ENCODE results near the gene SCIN.

SCIN gene

DNA sequence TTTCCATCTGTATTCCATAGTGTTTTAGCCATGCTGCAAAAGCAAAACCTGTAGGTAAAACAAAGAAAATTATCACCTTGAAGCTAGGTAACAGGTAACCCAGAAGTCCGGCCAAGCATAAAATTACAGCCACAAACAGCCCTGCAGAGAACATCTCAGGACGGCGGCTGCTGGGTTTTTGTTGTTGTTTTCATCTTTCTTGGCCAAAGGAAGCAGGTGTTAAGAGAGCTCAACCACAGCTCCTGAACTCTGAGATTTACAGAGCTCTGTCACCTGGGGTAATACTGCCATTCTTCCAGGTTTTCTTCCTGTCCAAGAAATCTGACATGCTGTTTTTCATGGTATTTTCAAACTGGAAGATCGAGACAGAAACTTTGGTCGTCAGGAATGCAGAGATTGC, 847 bp upstream of the SCIN start:
- DNase-seq, result no peak

DNA sequence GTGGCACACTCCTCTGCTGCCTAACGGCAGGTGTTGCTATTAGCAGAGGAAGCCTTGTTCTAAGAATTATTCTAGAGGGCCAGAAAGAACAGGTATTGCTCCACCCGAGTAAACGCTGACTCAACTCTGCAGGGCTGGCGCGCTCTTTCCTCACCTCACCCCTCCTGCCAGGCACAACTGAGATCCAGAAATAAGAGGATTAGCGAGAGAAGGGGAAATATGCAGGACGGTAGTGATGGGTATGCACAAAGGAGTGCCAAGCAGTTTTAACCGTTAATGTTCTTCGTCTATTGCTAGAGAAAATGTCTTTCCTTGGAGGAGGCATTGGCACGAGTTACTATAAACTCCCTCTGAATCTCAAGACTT, 369 bp upstream of the SCIN start:
- DNase-seq, result no peak

DNA sequence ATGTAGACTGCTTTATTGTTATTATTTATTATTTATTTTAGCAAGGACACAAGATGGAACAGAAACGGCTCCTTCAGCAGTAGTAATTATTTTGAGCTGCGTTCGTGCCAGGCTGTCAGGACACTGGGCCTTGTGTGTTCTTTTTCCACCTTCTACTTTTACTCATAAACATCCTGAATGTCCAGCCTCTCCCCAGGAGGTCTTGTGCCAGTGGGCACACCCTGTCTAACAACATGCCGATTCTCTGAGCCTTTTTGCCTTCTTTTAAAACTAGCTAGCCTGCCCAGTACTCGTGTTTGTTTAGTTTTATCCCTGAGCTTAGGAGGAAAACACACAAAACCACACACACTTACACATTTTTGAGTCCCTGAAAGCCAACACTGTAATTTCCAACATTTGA, 1.2 kb downstream of the SCIN start:
- no peak for DNase-seq

DNA sequence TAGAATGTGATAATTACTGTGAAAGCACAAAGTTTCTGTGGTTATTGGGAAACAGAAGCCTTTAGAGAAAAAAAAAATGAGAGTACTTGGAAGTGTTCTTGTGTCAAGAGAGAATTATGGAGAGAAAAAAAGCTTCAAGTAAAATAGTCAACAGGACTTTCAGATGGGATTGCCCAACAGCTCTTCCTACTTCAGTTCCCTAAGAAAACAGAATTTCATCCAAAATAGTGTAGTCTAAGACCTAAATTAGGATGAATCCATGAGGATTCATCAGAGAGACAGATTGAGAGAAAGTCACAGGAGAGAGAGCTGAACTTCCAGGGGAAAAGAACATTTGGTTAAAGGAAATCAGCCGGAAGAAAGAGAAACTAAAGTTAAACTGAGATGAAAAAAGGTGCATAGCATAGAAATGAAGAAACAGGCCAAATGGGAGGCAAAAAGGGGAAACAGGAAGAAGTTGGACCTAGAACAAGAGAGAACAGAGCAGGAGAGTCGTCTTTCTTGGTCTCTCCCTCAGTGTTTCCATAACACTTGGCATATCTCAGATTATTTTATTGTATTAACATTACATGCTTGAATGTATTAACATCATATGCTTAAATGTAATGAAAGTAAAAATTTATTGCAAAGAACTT, 2.5 kb downstream of the SCIN start:
- no peak for DNase-seq

DNA sequence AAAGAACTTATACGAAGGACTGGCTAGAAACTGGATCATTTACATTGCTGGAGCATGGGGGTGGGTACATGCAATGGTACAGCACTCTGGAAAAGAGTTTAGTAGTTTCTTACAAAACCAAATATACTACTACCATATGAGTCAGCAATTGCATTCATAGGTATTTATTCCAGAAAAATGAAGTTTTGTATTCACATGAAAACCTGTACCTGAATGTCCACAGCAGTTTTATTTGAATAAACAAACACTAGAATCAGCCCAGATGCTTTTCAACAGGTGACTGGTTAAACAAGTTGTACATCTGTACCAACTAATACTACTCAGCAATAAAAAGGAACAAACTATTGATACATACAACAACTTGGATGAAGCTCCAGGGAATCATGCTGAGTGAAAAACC, 3.4 kb downstream of the SCIN start:
- DNase-seq, result no peak

DNA sequence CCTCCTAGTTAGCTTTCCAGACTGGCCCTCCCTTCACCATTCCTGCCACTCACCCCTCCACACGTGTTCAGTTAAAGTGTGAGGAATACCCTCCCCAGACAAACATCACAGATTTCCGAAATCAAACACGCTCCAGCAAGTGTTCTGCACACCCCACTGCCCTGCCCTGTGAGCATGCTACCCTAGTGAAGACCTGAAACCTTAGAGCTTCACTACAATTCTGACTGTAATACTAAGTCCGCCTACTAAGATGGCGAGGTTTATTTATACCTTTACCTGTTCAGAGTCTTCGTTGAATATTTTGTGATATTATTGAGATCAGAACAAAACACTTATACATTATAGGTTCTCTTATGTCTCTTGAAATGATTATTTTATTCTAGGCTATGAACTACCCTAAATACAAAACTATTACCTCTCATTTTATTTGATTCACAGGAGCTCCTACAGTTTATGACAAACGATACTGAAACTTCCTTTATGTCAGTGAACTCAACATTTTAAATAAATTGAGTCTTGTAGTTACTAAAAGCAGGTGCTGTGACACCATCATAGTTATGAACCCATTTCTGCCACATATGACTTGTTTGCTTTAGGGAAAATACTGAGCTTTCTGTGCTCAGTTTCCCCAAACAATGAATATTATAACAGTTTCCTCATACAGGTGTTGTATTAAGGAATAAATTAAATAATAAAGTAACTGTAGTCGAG, 8.6 kb downstream of the SCIN start:
- DNase-seq, result no peak

DNA sequence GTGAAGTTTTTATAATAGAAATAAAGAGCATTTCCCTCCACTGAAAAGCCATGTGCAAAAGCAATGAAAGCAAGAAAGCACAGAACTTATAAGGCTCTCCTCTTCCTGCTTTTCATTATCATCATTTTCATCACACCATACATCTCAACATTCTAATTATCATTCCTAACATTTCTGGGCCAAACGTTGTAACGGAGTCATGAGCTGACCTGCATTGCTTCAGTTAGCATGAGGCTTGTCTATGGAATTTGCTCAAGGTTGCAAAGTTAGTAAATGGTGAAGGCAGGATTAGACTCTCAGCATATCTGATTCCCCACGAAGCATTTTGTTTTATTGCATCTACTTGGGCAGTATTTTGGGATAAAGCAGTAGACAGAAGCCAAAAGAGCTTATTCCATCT, 11.4 kb downstream of the SCIN start:
- DNase-seq, result no peak

DNA sequence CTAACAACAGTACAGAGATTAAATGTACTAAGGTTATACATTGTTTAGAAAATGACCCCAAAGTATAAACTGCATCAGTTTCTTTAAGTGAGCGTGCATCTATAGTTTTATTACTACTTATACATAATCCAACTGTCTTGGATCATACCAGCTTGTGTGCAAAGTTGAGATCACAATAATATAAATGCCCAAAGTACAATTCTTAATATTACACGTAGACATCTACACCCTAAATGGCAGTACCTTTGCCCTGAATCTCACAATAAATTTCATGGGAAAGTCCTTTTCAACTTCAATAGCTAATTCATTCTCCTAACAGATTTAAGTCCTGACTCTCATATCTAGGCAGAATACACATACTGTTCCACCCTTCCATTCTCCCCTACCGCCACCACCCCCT, 11.8 kb downstream of the SCIN start:
- DNase-seq, result no peak

DNA sequence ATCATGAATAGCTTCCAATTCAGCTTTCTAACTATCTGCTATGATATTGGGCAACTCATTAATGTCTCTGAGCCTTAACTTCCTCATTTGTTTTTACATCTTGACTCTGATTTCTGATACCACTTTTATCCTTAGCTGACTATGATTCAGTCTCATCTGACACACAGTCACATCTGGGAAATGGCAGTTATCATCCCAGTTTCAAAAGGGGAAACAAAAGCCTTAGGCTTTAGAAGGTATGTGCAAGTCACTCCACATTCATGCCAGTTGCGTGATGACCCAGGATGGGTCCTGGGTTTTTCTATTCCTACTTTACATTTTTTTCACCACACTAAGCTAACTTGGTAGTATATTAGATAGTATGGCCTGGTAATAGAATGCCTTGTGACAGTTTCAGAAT, 12.7 kb downstream of the SCIN start:
- no peak for DNase-seq

DNA sequence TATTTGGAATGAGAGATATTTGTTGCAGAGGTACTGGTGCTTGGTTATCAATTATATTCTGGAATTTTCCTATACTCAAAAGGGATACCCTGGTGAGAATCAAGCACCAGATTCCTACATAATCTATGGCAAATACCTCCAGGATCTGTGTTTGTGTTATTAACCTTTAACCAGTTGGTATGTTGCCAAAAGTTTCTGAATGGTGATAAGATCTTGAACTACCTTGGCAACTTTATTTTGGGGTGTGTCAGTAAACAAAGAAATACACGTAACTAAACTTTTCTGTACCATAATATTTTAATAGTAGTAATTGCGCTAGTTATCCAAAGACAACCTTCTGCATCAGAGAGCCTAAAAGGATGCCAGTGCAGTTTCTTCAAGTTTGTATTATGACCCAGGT, 13.4 kb downstream of the SCIN start:
- DNase-seq, result no peak

DNA sequence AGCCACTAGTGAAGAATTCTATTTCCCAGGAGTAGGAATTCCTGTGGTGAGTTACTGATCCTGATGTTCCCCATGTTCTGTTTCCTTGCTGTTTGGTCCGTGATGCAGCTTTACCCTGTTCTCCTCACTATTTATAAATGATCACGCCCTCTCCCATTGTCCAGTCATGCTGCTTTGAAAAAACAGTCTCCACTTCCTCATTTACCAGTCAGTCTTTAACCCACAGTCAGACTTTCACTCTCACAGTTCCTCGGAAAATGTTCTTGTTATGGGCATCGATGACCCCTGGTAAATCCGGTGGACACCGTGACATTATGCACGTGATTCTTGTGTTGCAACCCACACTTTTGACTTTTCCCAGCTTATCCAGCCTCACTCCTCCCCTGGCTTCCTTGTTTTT, 14.4 kb downstream of the SCIN start:
- DNase-seq, result no peak

DNA sequence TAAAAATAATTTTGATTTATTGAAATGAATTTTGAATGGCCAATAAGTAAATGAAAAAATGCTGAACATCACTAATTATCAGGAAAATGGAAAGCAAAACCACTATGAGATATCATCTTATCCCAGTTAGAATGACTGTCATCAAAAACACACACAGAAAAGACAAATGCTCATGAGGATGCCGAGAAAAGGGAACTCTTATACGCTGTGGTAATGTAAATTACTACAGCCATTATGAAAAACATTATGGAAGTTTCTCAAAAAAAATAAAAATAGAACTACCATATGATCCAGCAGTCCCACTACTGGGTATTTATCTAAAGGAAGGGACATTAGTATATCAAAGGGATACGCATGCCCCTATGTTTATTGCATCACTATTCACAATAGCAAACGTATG, 15.8 kb downstream of the SCIN start:
- DNase-seq, result no peak

DNA sequence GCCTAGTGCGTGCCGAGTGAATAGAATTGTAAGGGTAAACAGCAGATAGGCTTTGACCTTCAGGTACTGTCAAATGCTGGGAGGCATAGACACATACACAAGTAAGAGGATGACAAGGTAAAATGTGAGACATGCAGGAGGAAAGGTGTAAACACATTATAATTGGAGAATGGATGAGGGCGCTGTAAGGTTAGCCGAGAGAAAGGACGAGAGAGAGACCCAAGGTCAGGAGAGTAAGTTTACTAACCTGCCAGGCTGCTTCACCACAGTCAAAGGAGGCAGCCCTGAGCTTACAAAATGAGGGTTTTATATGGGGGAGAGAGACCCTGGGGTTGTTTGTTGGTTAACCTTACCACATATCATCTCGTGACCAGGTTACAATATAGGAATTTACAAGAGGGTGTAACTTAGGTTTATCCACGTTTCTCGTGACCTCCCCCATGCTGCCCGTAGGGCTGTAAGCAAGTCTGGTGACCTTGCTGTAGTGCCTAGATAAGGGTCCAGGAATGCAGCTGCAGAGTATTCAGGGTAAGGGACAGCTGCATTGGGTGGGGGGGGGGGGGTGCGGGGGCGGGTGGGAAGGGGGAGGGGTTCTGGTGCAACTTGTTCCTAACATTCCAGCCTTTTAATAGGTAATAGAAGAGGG, 17.9 kb downstream of the SCIN start:
- no peak for DNase-seq

DNA sequence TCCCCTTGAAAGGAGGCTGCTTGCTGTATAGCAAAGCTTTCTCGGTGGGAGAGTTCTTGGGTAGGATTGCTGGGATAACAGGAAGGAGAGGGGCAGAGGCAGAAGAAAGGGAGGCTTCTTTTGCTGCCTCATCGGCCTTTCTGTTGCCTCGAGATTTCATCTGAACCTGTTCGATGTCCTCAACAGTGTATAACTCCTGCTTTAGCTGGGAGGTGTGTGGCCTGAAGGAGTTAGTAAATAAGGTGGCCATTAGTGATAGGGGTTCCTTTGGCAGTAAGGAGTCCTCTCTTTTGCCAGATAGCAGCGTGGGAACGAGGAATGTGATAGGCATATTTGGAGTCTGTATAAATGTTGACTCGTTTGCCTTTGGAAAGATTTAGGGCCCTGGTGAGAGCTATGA, 20.0 kb downstream of the SCIN start:
- no peak for DNase-seq

DNA sequence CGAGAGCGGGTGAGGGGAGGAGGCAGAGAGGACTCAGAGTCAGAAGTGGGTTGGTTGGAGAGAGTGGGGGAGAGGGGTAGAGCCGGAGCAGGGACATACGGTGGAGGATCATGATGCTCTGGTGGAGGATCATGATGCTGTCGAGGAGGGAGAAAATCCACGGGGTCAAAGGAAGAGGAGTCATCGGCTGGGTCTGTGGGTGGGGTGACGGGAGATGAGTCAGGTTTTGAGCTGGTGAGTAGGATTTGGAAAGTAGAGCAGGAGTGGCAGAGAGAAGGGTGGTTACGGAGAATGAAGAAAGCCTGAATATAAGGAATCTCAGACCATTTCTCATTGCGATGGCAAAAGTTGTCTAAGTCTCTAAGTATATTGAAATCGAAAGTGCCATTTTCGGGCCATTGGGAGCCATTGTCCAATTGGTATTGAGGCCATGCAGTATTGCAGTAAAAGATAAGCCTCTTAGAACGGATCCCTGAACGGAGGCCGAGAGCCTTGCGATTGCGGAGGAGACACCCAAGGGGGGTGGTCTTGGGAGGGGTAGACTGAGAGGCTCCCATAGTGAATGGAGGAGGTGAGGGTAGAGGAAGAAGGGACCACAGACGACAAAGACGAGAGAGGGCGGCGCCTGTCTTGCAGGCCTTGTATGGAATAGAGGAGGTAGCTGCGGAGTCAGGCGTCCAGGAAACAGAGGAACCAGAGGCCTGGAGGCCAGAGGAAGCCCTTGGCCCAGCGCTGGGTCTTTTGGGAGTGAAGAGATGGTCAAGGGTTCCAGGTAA, 23.8 kb downstream of the SCIN start:
- DNase-seq, result no peak

DNA sequence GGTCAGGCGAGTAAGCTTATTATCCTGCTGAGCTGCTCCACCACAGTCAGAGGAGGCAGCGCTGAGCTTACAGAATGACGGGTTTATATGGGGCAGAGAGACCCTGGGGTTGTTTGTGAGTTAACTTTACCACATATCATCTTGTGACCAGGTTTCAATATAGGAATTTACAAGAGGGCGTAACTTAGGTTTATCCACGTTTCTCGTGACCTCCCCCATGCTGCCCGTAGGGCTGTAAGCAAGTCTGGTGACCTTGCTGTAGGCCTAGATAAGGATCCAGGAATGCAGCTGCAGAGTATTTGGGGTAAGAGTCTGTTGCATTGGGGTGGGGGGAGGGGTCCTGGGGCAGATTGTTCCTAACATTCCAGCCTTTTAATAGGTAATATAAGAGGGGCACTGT, 24.6 kb downstream of the SCIN start:
- DNase-seq, result no peak

DNA sequence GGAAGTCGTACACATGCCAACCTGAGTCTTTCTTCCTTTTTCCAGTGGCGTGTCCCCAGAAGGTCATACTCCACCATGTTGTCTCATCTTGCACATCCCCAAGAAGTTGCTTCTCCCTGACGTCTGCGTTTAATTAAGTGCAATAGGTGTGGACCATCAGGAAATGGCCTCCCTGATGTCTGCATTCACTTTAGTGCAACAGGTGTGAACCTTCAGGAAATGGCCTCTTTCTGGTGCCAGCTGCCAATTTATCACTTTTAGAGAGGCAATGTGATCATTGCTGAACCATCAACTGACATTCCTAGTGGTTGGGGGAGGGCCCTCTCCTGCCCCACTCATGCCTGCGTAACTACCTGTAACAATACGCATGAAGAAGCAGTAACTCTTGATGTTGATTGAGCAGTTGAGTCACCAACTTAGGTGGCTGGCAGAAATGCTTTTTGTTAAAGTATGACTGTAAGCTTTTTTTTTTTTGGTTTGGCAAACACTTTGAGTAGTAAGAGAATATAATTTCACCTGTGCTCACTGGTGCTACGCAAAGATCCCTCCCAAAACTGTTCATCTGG, 25.8 kb downstream of the SCIN start:
- DNase-seq, result no peak

DNA sequence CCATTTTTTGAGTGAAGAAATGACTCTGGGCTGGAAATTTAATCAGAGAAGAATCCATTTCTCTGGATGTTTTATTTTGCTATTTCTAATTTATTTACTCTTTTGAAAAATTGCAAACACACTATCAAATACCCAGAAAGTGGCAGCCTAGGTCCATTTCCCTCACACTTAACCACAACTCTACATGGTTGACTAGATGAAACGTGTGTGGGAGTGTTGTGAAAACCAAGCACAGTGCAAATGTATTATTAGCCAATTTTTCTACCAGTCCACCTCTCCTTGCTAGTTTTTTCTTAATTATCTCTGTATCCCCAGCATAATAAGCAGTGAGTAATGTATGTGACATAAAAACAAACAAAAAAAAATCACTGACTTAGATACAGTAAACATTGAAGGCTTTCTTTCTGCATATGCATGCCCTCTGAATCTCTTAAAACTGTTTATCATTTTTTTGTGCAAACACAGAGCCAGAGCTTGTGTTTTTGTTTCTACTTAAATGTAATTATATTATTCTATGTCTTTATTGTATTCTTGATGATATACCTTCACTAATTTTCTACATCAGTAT, 30.9 kb downstream of the SCIN start:
- DNase-seq, result no peak

DNA sequence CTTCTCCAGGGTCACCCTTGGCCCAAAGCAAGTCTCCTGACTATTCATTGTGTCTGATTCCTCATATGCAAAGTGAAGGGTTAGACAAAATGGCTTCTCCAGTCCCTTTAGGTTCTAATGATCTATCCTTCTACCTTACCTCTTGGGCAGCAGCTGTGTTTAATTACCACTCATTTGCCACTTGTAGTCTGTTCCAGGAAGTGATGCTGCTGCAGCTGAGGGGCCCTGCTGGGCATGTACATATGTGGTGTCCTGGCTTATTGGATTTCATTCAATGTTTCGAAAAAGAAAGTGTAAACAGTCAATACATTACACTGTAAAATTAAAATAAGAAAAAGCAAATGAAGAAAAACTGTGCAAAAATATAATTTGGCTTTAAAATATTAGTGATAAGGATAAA, 36.6 kb downstream of the SCIN start:
- no peak for DNase-seq

DNA sequence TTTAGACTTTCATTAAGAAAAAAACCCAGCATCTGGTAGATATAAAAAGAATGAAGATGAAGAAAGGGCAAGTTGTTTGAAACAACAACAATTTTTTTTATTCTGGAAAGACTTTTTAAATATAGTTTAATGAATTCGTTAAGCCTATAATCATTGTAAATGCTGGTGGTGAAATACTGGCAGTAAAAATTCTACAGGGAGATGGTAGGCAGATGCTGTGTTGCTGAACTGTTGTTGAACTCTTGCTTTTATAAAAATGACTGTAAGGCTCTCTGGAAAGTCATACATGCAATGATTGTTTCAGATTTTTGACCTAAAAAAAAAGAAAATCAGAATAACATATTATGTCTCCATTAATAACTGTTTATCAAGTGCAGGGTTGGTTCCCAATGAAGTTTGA, 39.0 kb downstream of the SCIN start:
- no peak for DNase-seq

DNA sequence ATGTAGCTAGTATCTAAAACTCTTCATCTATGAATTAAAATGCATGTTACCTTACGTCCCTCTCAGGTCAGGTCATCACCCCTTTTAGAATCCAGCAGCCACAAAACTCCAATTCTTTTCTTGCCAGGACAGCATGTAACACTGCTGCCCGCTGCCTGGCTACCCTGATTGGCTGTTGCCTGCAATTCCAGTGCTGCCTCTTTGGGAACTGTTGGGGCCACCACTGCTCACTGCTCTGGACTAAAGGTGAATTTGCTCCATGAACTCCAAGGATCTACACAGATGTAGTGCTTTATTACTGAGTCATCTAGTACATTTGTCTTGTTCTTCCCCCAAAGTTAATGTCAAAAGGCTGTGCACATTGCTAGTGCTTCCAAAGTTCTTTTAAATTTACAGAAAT, 40.4 kb downstream of the SCIN start:
- no peak for DNase-seq

DNA sequence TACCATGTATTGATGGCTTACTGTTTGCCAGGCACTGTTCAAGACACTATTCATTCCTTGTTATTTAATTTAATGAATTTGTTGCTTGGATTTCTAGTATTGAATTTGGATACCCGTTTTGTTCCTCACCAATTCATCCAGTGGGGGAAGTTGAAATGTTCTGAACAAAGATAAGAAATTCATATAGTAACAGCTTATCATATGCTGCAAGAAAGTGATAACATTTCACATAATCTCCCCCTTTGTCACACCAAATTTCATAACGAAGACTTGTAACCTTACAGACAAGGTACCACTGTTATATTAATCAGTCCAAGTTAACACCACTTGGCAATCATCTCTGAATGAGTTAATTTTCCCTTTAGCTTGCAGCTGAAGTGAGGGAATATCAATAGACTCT, 42.1 kb downstream of the SCIN start:
- DNase-seq, result no peak

DNA sequence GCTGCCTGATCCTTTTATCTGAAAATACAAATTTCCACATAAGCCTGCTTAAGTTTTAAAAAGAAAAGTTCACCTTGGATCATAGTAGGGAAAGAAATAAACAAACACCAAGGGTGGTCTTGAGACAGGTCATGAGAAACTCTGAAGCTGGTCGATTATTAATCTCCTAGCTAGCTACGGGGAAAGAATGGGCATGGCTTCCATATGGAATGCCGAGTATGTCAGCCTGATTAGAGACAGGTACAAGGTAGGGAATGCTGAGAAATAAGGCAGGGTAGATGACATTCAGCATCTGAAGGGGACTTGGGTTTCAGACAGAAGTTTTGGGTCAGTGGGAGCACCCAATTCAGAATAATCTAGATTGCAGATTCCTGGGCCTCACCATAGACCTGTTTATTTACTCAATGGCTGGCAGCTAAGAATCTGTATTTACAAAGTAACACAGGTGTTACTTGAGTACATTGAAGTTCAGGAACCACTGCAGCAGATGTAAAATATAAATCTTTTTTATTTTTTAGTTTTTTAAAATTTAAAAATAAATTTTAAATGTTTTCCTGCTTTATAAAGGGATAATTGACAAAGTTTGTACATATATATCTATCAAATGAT, 49.0 kb downstream of the SCIN start:
- no peak for DNase-seq
